Nephron progenitor cell (in vitro differentiated cells): ENCODE measurements around the gene PCSK5.

Experiments
- DNase-seq: peaks from one replicate; pipeline ENCODE4 v3.0.0; 2021
- H3K27ac Mint-ChIP-seq: 2 replicates; pipeline ENCODE4 v1.8.0; 2021; ENCODE audit warnings: mild to moderate bottlenecking, moderate library complexity, mixed read lengths
- H3K27me3 Mint-ChIP-seq: 2 replicates; pipeline ENCODE4 v1.8.0; 2021; ENCODE audit warnings: mild to moderate bottlenecking, low read depth, mixed read lengths; ENCODE audit not compliant: poor library complexity
- H3K36me3 Mint-ChIP-seq: 2 replicates; pipeline ENCODE4 v1.8.0; 2021; ENCODE audit warnings: low read depth, mixed read lengths
- H3K4me1 Mint-ChIP-seq: 2 replicates; pipeline ENCODE4 v1.8.0; 2021; ENCODE audit warnings: mixed read lengths
- H3K4me3 Mint-ChIP-seq: 2 replicates; pipeline ENCODE4 v1.8.0; 2021; ENCODE audit warnings: mild to moderate bottlenecking, moderate library complexity, mixed read lengths
- H3K9me3 Mint-ChIP-seq: 2 replicates; pipeline ENCODE4 v1.8.0; 2021; ENCODE audit warnings: mild to moderate bottlenecking, moderate library complexity, mixed read lengths
- CTCF ChIP-seq: fragments of 200-600 bp; sonication (generic); IDR thresholded peaks from 2 replicates; pipeline ENCODE4 v1.5.0; 2021; ENCODE audit warnings: antibody characterized with exemption

The PCSK5 gene

DNA sequence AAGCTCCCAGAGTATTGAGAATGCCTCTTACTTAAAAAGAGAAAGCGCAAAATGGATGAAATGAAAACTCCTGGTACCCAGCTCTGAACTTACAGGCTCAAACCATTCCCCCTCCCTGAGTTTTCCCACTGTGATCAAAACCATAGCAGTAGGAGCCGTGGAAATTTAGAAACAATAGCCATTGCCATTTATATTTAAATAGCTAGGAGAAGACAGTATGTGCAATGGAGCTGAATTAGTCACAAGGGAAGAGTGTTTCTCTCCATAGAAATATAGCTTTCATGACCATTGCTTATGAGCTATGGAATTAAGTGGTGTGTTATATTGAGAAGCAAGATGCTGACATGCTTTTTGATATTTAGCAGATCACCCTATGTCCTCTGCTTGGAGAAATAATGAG is 84.6 kb downstream of the PCSK5 start:
- H3K4me3 Mint-ChIP-seq: no peak overlapping the region
- no peak for TF ChIP-seq CTCF
- H3K27ac Mint-ChIP-seq: peak overlapping the region; percentile 91
- peaks cover 28% of the 10 kb centered on the region for H3K9me3 Mint-ChIP-seq
- H3K27me3 Mint-ChIP-seq: no peaks in the 10 kb centered on the region
- no peak for DNase-seq
- peaks cover 44% of the 10 kb centered on the region for H3K36me3 Mint-ChIP-seq
- peaks cover 49% of the 10 kb centered on the region for H3K4me1 Mint-ChIP-seq

GRCh38 chr9:75976549-75976948 is 86.1 kb downstream of the PCSK5 start:
- Mint-ChIP-seq H3K9me3 (peaks cover 14% of the 10 kb centered on the region), H3K36me3 (peaks cover 29% of the 10 kb centered on the region), H3K4me1 (peaks cover 62% of the 10 kb centered on the region), H3K27me3 (no peaks in the 10 kb centered on the region), H3K4me3 (no peak overlapping the region), H3K27ac (peak overlapping the region; percentile 1)
- TF ChIP-seq CTCF: no peak
- DNase-seq: no peak

DNA sequence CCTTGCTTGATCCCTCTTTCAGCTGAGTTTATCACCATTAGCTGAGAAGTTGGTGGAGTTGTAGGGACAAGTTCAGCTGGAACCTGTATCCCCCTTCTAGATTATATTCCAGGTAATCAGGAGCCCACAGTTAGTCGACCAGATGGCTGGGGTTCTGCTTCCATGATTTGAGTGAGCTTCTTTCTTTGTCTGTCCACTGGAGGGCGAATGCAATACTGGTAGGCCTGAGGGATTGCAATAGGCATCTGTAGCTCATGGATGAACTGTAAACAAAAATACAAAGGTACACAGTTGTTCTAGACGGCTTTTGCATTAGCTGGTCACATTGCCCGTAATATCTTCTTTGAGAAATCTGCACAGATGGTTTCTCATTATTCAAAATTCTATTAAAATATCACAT is 88.9 kb downstream of the PCSK5 start:
- Mint-ChIP-seq H3K9me3 (no peaks in the 10 kb centered on the region), H3K27ac (peak overlapping the region; percentile 47), H3K36me3 (peaks cover 16% of the 10 kb centered on the region), H3K4me1 (peaks cover 38% of the 10 kb centered on the region), H3K4me3 (no peak overlapping the region), H3K27me3 (no peaks in the 10 kb centered on the region)
- TF ChIP-seq CTCF: no peak
- no peak for DNase-seq

- peaks cover 36% of the 10 kb centered on the region for H3K36me3 Mint-ChIP-seq
- DNase-seq: no peak
- no peaks in the 10 kb centered on the region for H3K9me3 Mint-ChIP-seq
- H3K4me1 Mint-ChIP-seq: peaks cover 17% of the 10 kb centered on the region
- no peak for TF ChIP-seq CTCF
- no peak overlapping the region for H3K27ac Mint-ChIP-seq
- no peak overlapping the region for H3K4me3 Mint-ChIP-seq
- H3K27me3 Mint-ChIP-seq: no peaks in the 10 kb centered on the region
Measured at GRCh38 chr9:75983319-75984045, 93.0 kb downstream of the PCSK5 start.

- Mint-ChIP-seq H3K27ac (no peak overlapping the region), H3K4me3 (no peak overlapping the region), H3K4me1 (peaks cover 8% of the 10 kb centered on the region), H3K27me3 (peaks cover 3% of the 10 kb centered on the region), H3K36me3 (peaks cover 45% of the 10 kb centered on the region), H3K9me3 (no peaks in the 10 kb centered on the region)
- no peak for TF ChIP-seq CTCF
- no peak for DNase-seq
Measured at GRCh38 chr9:75985515-75985914, 95.0 kb downstream of the PCSK5 start.

GRCh38 chr9:75988663-75989062 is 98.2 kb downstream of the PCSK5 start:
- no peak for TF ChIP-seq CTCF
- Mint-ChIP-seq H3K27me3 (peaks cover 3% of the 10 kb centered on the region), H3K36me3 (peaks cover 74% of the 10 kb centered on the region), H3K27ac (no peak overlapping the region), H3K4me3 (no peak overlapping the region), H3K9me3 (no peaks in the 10 kb centered on the region), H3K4me1 (no peaks in the 10 kb centered on the region)
- no peak for DNase-seq
